ENCODE measurements around the gene ITSN1. TPM values are rescaled to one million over a fixed set of nuclear protein-coding genes. Genes with fewer than 3 reads are reported as not detected.

Gene ITSN1
- total and polyA plus RNA-seq, 7 donors = 10.8 to 45.4 (median 35.7) TPM

DNA sequence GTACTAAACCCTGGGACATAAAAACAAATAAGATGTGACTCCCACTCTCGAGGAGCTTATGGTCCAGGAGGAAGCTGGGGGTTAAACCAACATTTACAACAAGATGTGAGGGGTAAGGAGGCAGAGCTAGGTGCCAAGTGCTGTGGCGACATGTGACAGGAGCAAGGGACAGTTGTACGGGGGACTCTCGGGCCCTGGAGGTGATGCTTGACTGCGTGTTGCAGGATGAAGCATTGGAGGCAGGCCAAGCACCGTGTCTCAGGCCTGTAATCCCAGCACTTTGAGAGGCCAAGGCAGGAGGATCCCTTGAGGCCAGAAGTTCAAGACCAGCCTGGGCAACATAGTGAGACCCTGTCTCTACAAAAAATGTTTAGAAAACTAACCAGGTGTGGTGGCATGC lies 236.5 kb downstream of the ITSN1 start:
- TF ChIP-seq, protein P1, sequence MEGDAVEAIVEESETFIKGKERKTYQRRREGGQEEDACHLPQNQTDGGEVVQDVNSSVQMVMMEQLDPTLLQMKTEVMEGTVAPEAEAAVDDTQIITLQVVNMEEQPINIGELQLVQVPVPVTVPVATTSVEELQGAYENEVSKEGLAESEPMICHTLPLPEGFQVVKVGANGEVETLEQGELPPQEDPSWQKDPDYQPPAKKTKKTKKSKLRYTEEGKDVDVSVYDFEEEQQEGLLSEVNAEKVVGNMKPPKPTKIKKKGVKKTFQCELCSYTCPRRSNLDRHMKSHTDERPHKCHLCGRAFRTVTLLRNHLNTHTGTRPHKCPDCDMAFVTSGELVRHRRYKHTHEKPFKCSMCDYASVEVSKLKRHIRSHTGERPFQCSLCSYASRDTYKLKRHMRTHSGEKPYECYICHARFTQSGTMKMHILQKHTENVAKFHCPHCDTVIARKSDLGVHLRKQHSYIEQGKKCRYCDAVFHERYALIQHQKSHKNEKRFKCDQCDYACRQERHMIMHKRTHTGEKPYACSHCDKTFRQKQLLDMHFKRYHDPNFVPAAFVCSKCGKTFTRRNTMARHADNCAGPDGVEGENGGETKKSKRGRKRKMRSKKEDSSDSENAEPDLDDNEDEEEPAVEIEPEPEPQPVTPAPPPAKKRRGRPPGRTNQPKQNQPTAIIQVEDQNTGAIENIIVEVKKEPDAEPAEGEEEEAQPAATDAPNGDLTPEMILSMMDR (IDR thresholded peaks at IDR 0.05) = no peak
- TF ChIP-seq POLR2A (IDR thresholded peaks at IDR 0.05) = no peak
- TF ChIP-seq EP300 (IDR thresholded peaks at IDR 0.05) = no peak
- no peak for TF ChIP-seq POLR2AphosphoS5 (IDR thresholded peaks at IDR 0.05)
- WGBS, 2 donors = 89 to 92% methylated on average over 6 of the region's 6 CpGs
- peaks cover 0 to under 1% (median 0%) of the 10 kb centered on the region in 4 donors for H3K4me1 ChIP-seq
- H3K4me3 ChIP-seq = no peak overlapping the region
- H3K9me3 ChIP-seq = no peaks in the 10 kb centered on the region
- intact Hi-C loops (cut with DNase I) = no loop called here
- no peak overlapping the region for H3K27ac ChIP-seq
- H3K36me3 ChIP-seq = no peaks in the 10 kb centered on the region
- peak; percentile 50 for DNase-seq
- no peaks in the 10 kb centered on the region for H3K27me3 ChIP-seq

GRCh38 chr21:33880626-33881025 lies 238.3 kb downstream of the ITSN1 start:
- TF ChIP-seq EP300 (IDR thresholded peaks at IDR 0.05) (no peak), POLR2A (IDR thresholded peaks at IDR 0.05) (no peak), POLR2AphosphoS5 (IDR thresholded peaks at IDR 0.05) (no peak)
- H3K27me3 ChIP-seq = no peaks in the 10 kb centered on the region
- no peaks in the 10 kb centered on the region for H3K9me3 ChIP-seq
- peaks cover 0 to 5% (median 0%) of the 10 kb centered on the region in 4 donors for H3K4me1 ChIP-seq
- no peak overlapping the region for H3K27ac ChIP-seq
- intact Hi-C loops (cut with DNase I) = no loop called here
- no peaks in the 10 kb centered on the region for H3K36me3 ChIP-seq
- WGBS, 2 donors = 89 to 93% methylated on average over 13 of the region's 13 CpGs
- peak; percentile 49 for DNase-seq
- H3K4me3 ChIP-seq = no peak overlapping the region

- Histone ChIP-seq H3K36me3 (no peaks in the 10 kb centered on the region), H3K9me3 (no peaks in the 10 kb centered on the region), H3K27me3 (no peaks in the 10 kb centered on the region), H3K4me1 (peaks cover 0 to 5% (median 0%) of the 10 kb centered on the region in 4 donors), H3K4me3 (no peak overlapping the region), H3K27ac (no peak overlapping the region)
- intact Hi-C loops (cut with DNase I) = no loop called here
- DNase-seq = peak; percentile 17
- 74 to 93% methylated on average over 9 of the region's 9 CpGs for WGBS, 2 donors
- TF ChIP-seq POLR2AphosphoS5 (IDR thresholded peaks at IDR 0.05) = no peak
- TF ChIP-seq, protein P1 (IDR thresholded peaks at IDR 0.05) = no peak
- no peak for TF ChIP-seq POLR2A (IDR thresholded peaks at IDR 0.05)
- TF ChIP-seq EP300 (IDR thresholded peaks at IDR 0.05) = no peak
These were observed 239.6 kb downstream of the ITSN1 start for GRCh38 chr21:33881689-33882440.

GRCh38 chr21:33883118-33883517 lies 240.8 kb downstream of the ITSN1 start:
- H3K27me3 ChIP-seq = no peaks in the 10 kb centered on the region
- no peak for DNase-seq
- H3K27ac ChIP-seq = no peak overlapping the region
- intact Hi-C loops (cut with DNase I) = no loop called here
- H3K4me1 ChIP-seq = peaks cover 0 to 5% (median 0%) of the 10 kb centered on the region in 4 donors
- no peaks in the 10 kb centered on the region for H3K9me3 ChIP-seq
- TF ChIP-seq, protein P1 (IDR thresholded peaks at IDR 0.05) = no peak
- TF ChIP-seq POLR2A (IDR thresholded peaks at IDR 0.05) = no peak
- TF ChIP-seq EP300 (IDR thresholded peaks at IDR 0.05) = no peak
- no peak for TF ChIP-seq POLR2AphosphoS5 (IDR thresholded peaks at IDR 0.05)
- no peak overlapping the region for H3K4me3 ChIP-seq
- WGBS, 2 donors = 84 to 89% methylated on average over 12 of the region's 12 CpGs
- no peaks in the 10 kb centered on the region for H3K36me3 ChIP-seq

DNA sequence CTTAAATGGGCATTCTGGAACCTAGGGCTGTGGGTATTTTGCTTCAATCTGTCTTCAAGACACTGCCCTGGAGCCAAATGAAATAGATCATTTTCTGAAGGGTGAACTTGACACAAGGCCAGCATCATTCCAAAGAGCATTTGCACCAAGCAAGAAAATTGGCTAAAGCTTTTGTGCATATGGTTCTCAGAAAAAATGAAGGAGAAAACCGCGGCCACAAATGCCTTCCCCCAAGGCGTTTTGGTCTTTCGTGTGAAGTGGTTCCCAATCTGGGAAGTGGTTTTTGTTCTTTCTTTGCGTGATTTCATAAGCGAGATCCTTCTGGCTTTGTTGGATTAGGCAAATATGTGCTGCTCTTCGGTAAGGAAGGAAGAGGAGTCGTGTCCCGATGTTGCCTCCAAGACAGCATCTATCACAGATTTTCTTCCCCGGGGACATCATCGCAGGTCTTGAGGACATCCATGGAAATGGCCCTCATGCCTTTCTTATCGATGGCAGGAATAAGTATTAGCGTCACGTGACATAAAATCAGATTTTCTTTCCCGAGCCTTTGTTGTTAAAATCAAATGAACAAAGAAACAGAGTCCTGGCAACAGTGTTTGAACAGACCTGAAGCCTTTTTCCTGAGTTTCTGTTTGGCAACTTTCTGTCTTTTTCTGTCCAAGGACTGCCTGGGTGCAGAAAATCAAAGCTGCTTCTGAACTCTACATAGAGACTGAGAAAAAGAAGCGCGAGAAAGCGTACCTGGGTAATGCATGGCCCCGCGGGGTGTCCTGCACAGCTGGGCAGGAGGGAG lies 242.3 kb downstream of the ITSN1 start:
- H3K9me3 ChIP-seq = no peaks in the 10 kb centered on the region
- no peaks in the 10 kb centered on the region for H3K36me3 ChIP-seq
- no peak overlapping the region for H3K27ac ChIP-seq
- intact Hi-C loops (cut with DNase I) = no loop called here
- 85 to 91% methylated on average over 20 of the region's 20 CpGs for WGBS, 2 donors
- peaks cover 0 to 5% (median 0%) of the 10 kb centered on the region in 4 donors for H3K4me1 ChIP-seq
- H3K4me3 ChIP-seq = peak overlapping the region in 1 of 4 donors; percentile 11
- no peaks in the 10 kb centered on the region for H3K27me3 ChIP-seq
- TF ChIP-seq EP300 (IDR thresholded peaks at IDR 0.05) (no peak), POLR2A (IDR thresholded peaks at IDR 0.05) (no peak), POLR2AphosphoS5 (IDR thresholded peaks at IDR 0.05) (no peak)
- TF ChIP-seq, protein P1 (IDR thresholded peaks at IDR 0.05) = no peak
- peak; percentile 34 for DNase-seq
